Fibroblast of lung (primary cell): ENCODE measurements around the gene TAOK2. TPM values are rescaled to one million over a fixed set of nuclear protein-coding genes. Genes with fewer than 3 reads are reported as not detected.

ENCODE experiments used
- DNase-seq, 2 donors: peaks; one replicate each; pipeline versions ENCODE4 v3.0.0 to v3.0.0-alpha.2; 2010; ENCODE audit warnings: low read depth in 2 of 2
- H2AFZ ChIP-seq: 2 replicates; pipeline ENCODE4 v1.5.1; 2012; ENCODE audit warnings: low read length, control low read depth, inconsistent platforms
- H3K27ac ChIP-seq: 2 replicates; pipeline ENCODE4 v1.5.1; 2011; ENCODE audit warnings: low read length, control low read depth; ENCODE audit not compliant: insufficient read depth
- H3K27me3 ChIP-seq: 2 replicates; pipeline ENCODE4 v1.5.1; 2011; ENCODE audit warnings: mild to moderate bottlenecking, low read length; ENCODE audit not compliant: control insufficient read depth, insufficient read depth
- H3K36me3 ChIP-seq: 2 replicates; pipeline ENCODE4 v1.5.1; 2011; ENCODE audit warnings: low read length; ENCODE audit not compliant: control insufficient read depth, insufficient read depth
- H3K4me1 ChIP-seq: 2 replicates; pipeline ENCODE4 v1.5.1; 2011; ENCODE audit warnings: low read length; ENCODE audit not compliant: control insufficient read depth, insufficient read depth; ENCODE audit errors: extremely low read depth
- H3K4me2 ChIP-seq: 2 replicates; pipeline ENCODE4 v1.5.1; 2011; ENCODE audit warnings: low read length, control low read depth; ENCODE audit not compliant: insufficient read depth; ENCODE audit errors: extremely low read depth
- H3K4me3 ChIP-seq, 4 experiments: fragments of 200-600 bp in 1 of 4; sonication (generic) in 1 of 4; replicated peaks in 1 of 4; 2 replicates each; pipeline ENCODE4 v1.5.1; 2011 to 2016; ENCODE audit warnings: low read length in 4 of 4, low read depth in 3 of 4, mild to moderate bottlenecking in 3 of 4, control low read depth in 2 of 4, inconsistent platforms in 1 of 4, mixed read lengths in 1 of 4; ENCODE audit not compliant: insufficient read depth in 1 of 4; ENCODE audit errors: control extremely low read depth in 1 of 4
- H3K79me2 ChIP-seq: 2 replicates; pipeline ENCODE4 v1.5.1; 2012; ENCODE audit warnings: mild to moderate bottlenecking, low read length, inconsistent platforms; ENCODE audit not compliant: control insufficient read depth, insufficient read depth
- H3K9ac ChIP-seq: 2 replicates; pipeline ENCODE4 v1.5.1; 2011; ENCODE audit warnings: mild to moderate bottlenecking, low read length, control low read depth; ENCODE audit not compliant: insufficient read depth
- H3K9me3 ChIP-seq: 2 replicates; pipeline ENCODE4 v1.5.1; 2012; ENCODE audit warnings: low read depth, low read length; ENCODE audit not compliant: control insufficient read depth, insufficient read depth
- H4K20me1 ChIP-seq: 2 replicates; pipeline ENCODE4 v1.5.1; 2011; ENCODE audit warnings: low read length; ENCODE audit not compliant: control insufficient read depth, insufficient read depth; ENCODE audit errors: extremely low read depth
- CTCF ChIP-seq, 2 donors: IDR thresholded peaks in 1 of 2; conservative IDR thresholded peaks in 1 of 2; 1 replicate in 1 of 2; 2 replicates in 1 of 2; pipeline ENCODE4 v1.5.1; 2011 to 2012; ENCODE audit warnings: low read length in 2 of 2, control low read depth in 1 of 2, inconsistent platforms in 1 of 2, low read depth in 1 of 2, mild to moderate bottlenecking in 1 of 2
- EZH2 ChIP-seq: IDR thresholded peaks from 2 replicates; pipeline ENCODE4 v1.5.1; 2012; ENCODE audit warnings: low read length, control low read depth, mild to moderate bottlenecking; ENCODE audit errors: missing control alignments
- polyA plus RNA-seq, 2 donors: library from polyadenylated mRNA; depleted of rRNA in 1 of 2; stranded (reverse) in 1 of 2; unstranded in 1 of 2; fragments of >200 nt; gene quantifications; 2 replicates each; pipeline ENCODE4 v1.2.1, GENCODE V29; 2011 to 2012; ENCODE audit warnings: missing spikeins in 1 of 2
- total RNA-seq: library from RNA; depleted of rRNA; stranded (reverse); fragments of >200 nt; gene quantifications from 2 replicates; pipeline ENCODE4 v1.2.1, GENCODE V29; 2014

The TAOK2 gene
- total and polyA plus RNA-seq, 2 donors (not counting 1 experiment from before 2014, with no cell fraction given) = 12.3 to 41.3 TPM

GRCh38 chr16:29988346-29989075, 14.8 kb downstream of the TAOK2 start:
- H4K20me1 ChIP-seq = no peaks in the 10 kb centered on the region

GRCh38 chr16:29989111-29989858, 15.6 kb downstream of the TAOK2 start:
- H2AFZ ChIP-seq = no peak overlapping the region
- no peaks in the 10 kb centered on the region for H3K79me2 ChIP-seq
- H4K20me1 ChIP-seq = no peaks in the 10 kb centered on the region
- peaks cover 38% of the 10 kb centered on the region for H3K36me3 ChIP-seq
- no peaks in the 10 kb centered on the region for H3K4me1 ChIP-seq
- no peak overlapping the region for H3K4me3 ChIP-seq
- H3K9ac ChIP-seq = no peak overlapping the region
- DNase-seq = no peak
- H3K27ac ChIP-seq = no peak overlapping the region
- no peaks in the 10 kb centered on the region for H3K27me3 ChIP-seq
- H3K9me3 ChIP-seq = no peaks in the 10 kb centered on the region
- no peak overlapping the region for H3K4me2 ChIP-seq
- TF ChIP-seq CTCF (conservative IDR thresholded peaks at IDR 0.05 in 1 of 2, IDR thresholded peaks at IDR 0.05 in 1 of 2; ENCODE audit: low read depth in 1 of 2, low read length in 2 of 2) = no peak
- no peak for TF ChIP-seq EZH2

More at GRCh38 chr16:29988346-29989075, 14.8 kb downstream of the TAOK2 start:
- Histone ChIP-seq H3K27ac (no peak overlapping the region), H3K4me2 (no peak overlapping the region), H2AFZ (no peak overlapping the region), H3K4me1 (no peaks in the 10 kb centered on the region), H3K27me3 (no peaks in the 10 kb centered on the region), H3K9ac (no peak overlapping the region), H3K79me2 (no peaks in the 10 kb centered on the region), H3K4me3 (no peak overlapping the region), H3K36me3 (peaks cover 37% of the 10 kb centered on the region), H3K9me3 (no peaks in the 10 kb centered on the region)
- TF ChIP-seq CTCF (conservative IDR thresholded peaks at IDR 0.05 in 1 of 2, IDR thresholded peaks at IDR 0.05 in 1 of 2; ENCODE audit: low read depth in 1 of 2, low read length in 2 of 2) (no peak), EZH2 (no peak)
- DNase-seq = no peak

GRCh38 chr16:29990034-29990433, 16.4 kb downstream of the TAOK2 start:
- no peak overlapping the region for H3K9ac ChIP-seq
- H3K4me1 ChIP-seq = peaks cover 7% of the 10 kb centered on the region
- H3K36me3 ChIP-seq = peaks cover 36% of the 10 kb centered on the region
- no peaks in the 10 kb centered on the region for H3K79me2 ChIP-seq
- no peak overlapping the region for H2AFZ ChIP-seq
- no peak overlapping the region for H3K27ac ChIP-seq
- DNase-seq = no peak
- no peak for TF ChIP-seq CTCF (conservative IDR thresholded peaks at IDR 0.05 in 1 of 2, IDR thresholded peaks at IDR 0.05 in 1 of 2; ENCODE audit: low read depth in 1 of 2, low read length in 2 of 2)
- TF ChIP-seq EZH2 = no peak
- H3K4me2 ChIP-seq = no peak overlapping the region
- no peaks in the 10 kb centered on the region for H4K20me1 ChIP-seq
- H3K4me3 ChIP-seq = no peak overlapping the region
- no peaks in the 10 kb centered on the region for H3K9me3 ChIP-seq
- H3K27me3 ChIP-seq = no peaks in the 10 kb centered on the region
